Glutamatergic neuron (in vitro differentiated cells): ENCODE results near the gene NXPE3. TPM values are rescaled to one million over a fixed set of nuclear protein-coding genes. Genes with fewer than 3 reads are reported as not detected.

Experiments
- DNase-seq: peaks from one replicate; pipeline ENCODE4 v3.0.0; 2022
- H3K27ac Mint-ChIP-seq: one replicate; pipeline ENCODE4 v1.8.0; 2020; ENCODE audit warnings: mild to moderate bottlenecking, mixed read lengths, inconsistent platforms; ENCODE audit not compliant: unreplicated experiment
- H3K27me3 Mint-ChIP-seq: one replicate; pipeline ENCODE4 v1.8.0; 2020; ENCODE audit warnings: mild to moderate bottlenecking, moderate library complexity, mixed read lengths, inconsistent platforms; ENCODE audit not compliant: unreplicated experiment
- H3K36me3 Mint-ChIP-seq: one replicate; pipeline ENCODE4 v1.8.0; 2020; ENCODE audit warnings: mild to moderate bottlenecking, mixed read lengths, inconsistent platforms; ENCODE audit not compliant: unreplicated experiment
- H3K4me1 Mint-ChIP-seq: one replicate; pipeline ENCODE4 v1.8.0; 2020; ENCODE audit warnings: mild to moderate bottlenecking, low read depth, mixed read lengths, inconsistent platforms; ENCODE audit not compliant: unreplicated experiment
- H3K4me3 Mint-ChIP-seq: one replicate; pipeline ENCODE4 v1.8.0; 2020; ENCODE audit warnings: mild to moderate bottlenecking, mixed read lengths, inconsistent platforms; ENCODE audit not compliant: unreplicated experiment
- H3K9me3 Mint-ChIP-seq: one replicate; pipeline ENCODE4 v1.8.0; 2020; ENCODE audit warnings: mild to moderate bottlenecking, moderate library complexity, mixed read lengths, inconsistent platforms; ENCODE audit not compliant: unreplicated experiment
- CTCF ChIP-seq: fragments of 200-600 bp; sonication (generic); IDR thresholded peaks from one replicate; pipeline ENCODE4 v1.5.0; 2021; ENCODE audit not compliant: partially characterized antibody, unreplicated experiment
- total RNA-seq: library from RNA; stranded (reverse); fragmentation: NEBNext Ultra II Directional; extraction: Animal tissue kit (Norgen Biotek cat#: 25700); gene quantifications from one replicate; pipeline ENCODE4 v1.2.1, GENCODE V29; 2021; ENCODE audit not compliant: unreplicated experiment

The NXPE3 gene
- total RNA-seq, 1 donor from 2014 or later, result 29.1 TPM

- Mint-ChIP-seq H3K9me3 (peaks cover 2% of the 10 kb centered on the region), H3K27me3 (no peaks in the 10 kb centered on the region), H3K27ac (no peak overlapping the region), H3K4me3 (no peak overlapping the region), H3K4me1 (no peaks in the 10 kb centered on the region), H3K36me3 (no peaks in the 10 kb centered on the region)
- TF ChIP-seq CTCF, result no peak
- DNase-seq, result no peak
These were observed 63.4 kb downstream of the NXPE3 start for GRCh38 chr3:101842245-101842934.

GRCh38 chr3:101842935-101843330, 63.9 kb downstream of the NXPE3 start:
- Mint-ChIP-seq H3K4me1 (no peaks in the 10 kb centered on the region), H3K36me3 (no peaks in the 10 kb centered on the region), H3K27me3 (no peaks in the 10 kb centered on the region), H3K9me3 (peaks cover 2% of the 10 kb centered on the region), H3K4me3 (no peak overlapping the region), H3K27ac (no peak overlapping the region)
- TF ChIP-seq CTCF, result no peak
- no peak for DNase-seq

- Mint-ChIP-seq H3K9me3 (peaks cover 6% of the 10 kb centered on the region), H3K36me3 (no peaks in the 10 kb centered on the region), H3K4me1 (no peaks in the 10 kb centered on the region), H3K27ac (no peak overlapping the region), H3K4me3 (no peak overlapping the region), H3K27me3 (peaks cover 3% of the 10 kb centered on the region)
- no peak for DNase-seq
- TF ChIP-seq CTCF, result no peak
These were observed 66.4 kb downstream of the NXPE3 start for GRCh38 chr3:101845425-101845824.

GRCh38 chr3:101846709-101847108, 67.7 kb downstream of the NXPE3 start:
- peaks cover 7% of the 10 kb centered on the region for H3K4me1 Mint-ChIP-seq
- H3K27ac Mint-ChIP-seq, result no peak overlapping the region
- H3K27me3 Mint-ChIP-seq, result peaks cover 3% of the 10 kb centered on the region
- peaks cover 10% of the 10 kb centered on the region for H3K9me3 Mint-ChIP-seq
- H3K4me3 Mint-ChIP-seq, result no peak overlapping the region
- TF ChIP-seq CTCF, result no peak
- no peak for DNase-seq
- H3K36me3 Mint-ChIP-seq, result no peaks in the 10 kb centered on the region

GRCh38 chr3:101847328-101847727, 68.3 kb downstream of the NXPE3 start:
- Mint-ChIP-seq H3K36me3 (no peaks in the 10 kb centered on the region), H3K4me3 (no peak overlapping the region), H3K4me1 (peaks cover 7% of the 10 kb centered on the region), H3K9me3 (peaks cover 10% of the 10 kb centered on the region), H3K27me3 (peaks cover 3% of the 10 kb centered on the region), H3K27ac (no peak overlapping the region)
- DNase-seq, result no peak
- TF ChIP-seq CTCF, result no peak
